Stimulated activated CD4-positive, alpha-beta T cell treated with anti-CD3 and anti-CD28 coated beads, TNF-alpha, amount 100 ng/mL, for 4 hours (primary cell): ENCODE measurements around the gene SHC3.

Experiments
- DNase-seq, 3 experiments: peaks; one replicate each; pipeline ENCODE4 v3.0.0-alpha.2; 2020; ENCODE audit warnings: low read depth in 3 of 3

SHC3 gene

DNA sequence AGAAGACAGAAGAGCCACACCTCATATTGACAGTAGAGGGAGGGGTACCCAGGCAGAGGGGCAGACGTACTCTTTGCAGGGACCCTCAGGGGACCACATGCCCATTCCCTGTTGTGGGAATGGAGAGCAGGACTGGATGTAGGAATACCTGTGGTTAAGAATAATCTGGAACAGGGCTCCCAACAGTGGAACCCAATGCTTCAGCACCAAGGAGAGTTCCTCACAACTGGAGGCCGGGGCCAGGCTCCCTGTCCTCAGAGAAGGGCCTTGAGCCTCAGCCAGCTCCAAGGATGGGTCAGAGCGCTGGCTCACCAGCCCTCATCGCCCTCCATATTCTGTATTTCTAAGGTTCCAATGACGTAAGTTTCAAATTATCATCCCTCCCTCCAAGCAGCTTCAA, 7.4 kb upstream of the SHC3 start:
- no peak for DNase-seq

DNA sequence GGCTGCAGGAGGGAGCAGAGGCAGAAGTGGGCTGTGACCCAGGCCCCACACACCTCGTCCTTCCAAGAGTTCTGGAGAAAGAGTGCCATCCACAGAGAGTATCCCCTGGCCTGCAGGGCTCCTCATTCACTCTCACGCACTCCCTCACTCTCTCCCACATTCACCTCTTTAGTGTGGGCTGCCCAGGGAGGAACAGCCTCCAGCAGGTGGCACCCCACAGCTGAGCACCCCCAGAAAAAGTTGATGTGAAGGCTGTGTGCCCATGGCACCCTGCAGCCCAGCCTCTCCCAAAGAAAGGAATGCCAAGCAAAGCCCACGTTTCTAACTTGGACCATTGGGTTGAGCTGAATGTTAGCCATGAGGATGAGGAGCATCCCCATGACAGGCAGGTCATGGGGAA, 4.5 kb upstream of the SHC3 start:
- no peak for DNase-seq

DNA sequence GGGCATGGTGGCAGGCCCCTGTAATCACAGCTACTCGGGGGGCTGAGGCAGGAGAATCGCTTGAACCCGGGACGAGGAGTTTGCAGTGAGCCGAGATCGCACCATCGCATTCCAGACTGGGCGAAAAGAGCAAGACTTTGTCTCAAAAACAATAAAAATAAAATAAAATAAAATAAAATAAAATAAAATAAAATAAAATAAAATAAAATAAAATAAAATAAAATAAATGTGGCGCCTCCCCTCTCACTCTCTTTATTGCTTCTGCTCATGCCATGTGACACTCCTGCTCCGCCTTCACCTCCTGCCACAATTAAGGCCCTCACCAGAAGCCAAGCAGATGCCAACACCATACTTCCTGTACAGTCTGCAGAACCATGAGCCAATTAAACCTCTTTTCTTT, 3.8 kb upstream of the SHC3 start:
- no peak for DNase-seq

DNA sequence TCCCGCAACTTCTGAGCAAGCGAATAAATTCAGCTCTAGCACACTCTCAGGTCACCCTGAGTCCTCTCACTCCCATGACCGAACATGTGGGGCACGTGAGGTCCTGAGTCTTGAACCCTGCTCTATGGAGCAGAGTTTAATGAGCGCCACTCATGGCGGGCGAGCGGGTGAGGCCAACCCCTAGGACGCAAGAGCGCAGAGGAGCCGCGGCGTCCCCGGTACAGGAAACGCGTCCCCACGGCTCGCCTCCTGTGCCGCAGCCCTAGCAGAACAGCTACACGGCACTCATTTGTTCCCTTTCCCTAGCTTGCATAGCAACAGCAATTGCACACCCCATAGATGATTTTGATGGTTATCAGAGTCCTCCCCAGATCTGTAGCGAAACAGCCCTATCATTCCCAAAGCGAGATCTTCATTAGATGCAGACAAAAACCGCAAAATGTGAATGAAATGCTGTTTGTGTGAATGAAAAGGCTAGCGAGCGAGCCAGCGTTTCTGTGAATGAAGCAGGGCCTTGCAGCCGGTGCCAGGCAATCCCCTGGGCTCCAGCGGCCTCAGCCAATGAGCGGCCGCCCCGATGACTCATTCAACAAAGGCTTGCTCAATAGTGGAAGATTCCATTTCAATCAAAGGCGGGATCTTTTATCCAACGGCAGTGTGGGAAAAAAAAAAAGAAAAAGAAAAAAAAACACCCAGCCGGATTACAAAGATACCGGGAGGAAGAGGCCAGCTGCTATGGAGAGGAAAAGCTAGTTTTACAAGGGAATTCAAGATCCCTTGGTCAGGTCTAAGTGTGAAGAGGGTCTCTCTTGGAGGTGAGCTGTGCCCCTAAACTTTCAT, 1.5 kb upstream of the SHC3 start:
- DNase-seq, result peak in 1 of 3 experiments; percentile 9

DNA sequence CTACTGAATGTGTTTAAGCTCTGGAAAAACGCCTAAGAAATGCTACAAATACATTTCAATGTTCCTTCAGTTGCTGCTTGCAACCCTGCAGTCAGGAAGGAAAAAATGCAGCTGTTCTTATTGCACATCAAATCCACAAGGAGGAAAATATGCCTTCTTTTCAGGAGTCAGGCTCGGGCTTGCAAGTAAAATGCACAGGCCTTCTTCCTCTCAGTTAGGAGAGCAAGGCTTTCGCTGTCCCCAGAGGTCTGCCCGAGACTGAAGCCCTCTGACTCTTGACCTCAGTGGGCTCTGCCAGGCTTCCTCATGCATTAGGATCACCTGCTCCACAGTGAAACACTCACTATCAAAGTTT, 899 bp upstream of the SHC3 start:
- DNase-seq, result no peak

DNA sequence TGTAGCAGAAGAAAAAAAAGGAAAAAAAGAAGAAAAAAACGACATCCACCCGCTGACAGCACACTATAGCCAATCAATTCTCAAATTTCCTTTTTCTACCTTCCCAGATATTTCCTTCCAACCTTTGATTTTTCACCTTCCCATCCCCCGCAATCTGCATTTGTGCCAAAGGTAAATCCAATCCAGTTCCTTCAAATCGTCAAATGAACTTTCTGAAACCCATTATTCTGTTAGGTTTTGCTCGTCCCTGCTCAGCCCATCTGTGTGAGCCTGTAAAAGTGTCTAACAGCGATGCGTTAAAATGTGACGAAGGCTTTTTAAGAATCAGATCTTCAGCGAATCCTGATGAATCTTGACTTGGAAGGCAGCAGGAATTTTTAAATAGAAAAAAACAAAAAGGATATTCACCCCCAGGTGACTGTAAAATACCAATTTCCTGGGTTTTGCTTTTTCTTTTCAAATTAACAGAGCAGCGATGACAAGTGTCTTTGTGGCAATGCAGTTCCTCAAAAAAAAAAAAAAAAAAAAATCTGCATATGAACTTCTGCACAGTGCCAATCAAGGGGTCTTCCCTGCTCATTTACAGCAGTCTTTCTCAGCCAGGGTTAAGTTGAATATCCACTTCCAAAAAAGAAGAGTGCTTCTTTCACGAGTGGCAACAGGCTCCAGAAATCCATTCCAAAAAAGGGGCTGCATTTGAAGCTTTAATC, 367 bp upstream of the SHC3 start:
- no peak for DNase-seq

DNA sequence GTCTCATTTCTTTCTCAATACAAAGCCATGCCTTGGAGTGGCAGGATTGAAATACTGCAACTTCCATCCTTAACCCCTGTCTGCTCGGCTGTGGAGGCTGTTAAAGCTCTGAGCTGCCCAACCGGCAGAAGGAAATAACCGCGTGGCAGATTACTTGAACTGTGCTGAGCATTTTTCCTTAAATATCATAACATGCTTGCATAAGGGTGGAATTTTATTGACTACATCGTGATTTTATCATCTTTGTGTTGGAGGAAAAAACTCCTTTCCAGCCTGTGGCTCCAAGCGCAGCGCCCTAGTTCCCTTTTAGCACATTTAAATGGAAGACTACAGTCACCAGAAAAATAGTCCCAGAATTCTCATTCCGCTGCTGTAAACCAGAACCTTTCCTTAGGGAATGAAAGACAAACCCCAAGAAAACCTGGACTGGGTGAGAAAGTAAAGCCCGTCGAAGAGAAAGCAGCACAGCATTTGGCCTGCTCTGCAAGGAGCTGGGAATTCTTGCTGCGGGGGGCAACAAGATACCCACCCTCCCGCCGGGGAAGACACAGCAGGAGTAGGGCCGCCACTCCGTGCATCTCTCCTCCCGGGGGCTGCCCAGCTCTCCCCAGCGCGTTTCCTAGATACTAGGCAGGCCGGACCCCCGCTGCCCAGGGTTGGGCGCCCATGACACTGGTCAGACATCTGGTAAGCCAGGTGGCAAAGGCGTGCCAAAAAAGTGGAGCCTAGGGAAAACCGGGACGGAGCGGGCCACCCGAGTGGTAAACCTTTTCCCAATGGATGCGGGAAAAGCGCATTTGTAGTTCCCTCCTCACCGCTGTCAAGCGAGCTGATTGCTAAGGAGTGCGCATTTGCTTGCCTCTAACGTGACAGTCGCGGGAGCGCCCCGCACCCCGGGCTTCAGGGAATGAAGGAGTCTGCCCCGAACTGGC, 1.3 kb downstream of the SHC3 start:
- no peak for DNase-seq

DNA sequence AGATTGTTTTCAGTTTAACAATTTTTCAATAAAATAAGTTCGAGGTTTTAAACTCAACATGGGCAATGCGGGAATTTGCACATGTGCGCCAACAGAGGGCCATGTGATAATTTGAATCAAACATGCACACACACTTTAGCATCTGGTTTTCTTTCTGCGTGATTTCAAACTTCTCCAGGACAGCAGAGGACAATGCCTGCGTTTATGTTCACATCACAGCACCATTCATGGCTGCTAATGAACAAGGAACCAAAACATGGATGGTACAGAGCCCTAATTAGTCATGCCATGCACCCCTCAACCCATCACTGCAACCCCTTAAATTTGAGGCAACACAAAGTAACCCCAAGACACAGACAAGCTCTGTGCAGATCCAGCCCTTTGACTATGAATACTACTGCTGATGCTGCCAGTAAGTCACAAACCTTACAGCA, 2.8 kb downstream of the SHC3 start:
- DNase-seq, result no peak

DNA sequence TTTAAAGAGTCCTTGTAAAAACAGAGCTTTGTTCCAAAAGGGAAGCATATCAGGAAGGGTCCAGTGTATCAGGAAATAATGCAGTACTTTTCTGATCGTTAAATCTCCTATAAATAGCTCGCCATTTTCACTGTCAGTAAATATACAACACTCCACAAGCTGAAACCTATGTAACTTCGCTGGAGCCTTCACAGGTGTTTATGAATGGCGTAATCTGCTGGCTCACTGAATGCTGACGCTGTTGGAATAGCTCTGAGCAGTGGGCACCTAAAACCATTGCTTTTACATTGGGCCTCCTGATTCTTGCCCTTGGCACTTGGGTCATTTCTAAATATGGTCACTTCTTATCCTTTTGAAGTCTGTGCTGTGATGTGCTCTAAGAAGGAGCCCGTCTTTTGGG, 4.3 kb downstream of the SHC3 start:
- no peak for DNase-seq

DNA sequence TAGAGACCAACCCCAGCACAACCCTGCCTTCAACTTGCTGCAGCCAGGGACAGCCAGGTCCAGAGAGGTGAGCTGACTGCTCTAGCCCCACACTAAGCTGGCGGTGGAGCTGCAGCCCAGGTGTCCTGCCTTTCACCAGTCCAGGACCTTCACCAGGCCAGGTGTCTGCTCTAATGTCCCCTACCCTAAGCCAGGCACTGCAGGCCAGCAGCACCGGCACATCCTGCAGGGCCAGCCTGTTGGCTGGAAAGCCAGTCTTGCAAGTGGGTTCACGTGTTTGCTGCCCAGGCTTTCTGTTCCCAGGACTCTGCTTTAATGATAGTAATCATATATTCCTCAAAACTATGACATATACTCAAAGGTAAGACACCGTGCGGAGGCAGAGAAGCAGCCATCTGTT, 5.5 kb downstream of the SHC3 start:
- DNase-seq, result no peak

DNA sequence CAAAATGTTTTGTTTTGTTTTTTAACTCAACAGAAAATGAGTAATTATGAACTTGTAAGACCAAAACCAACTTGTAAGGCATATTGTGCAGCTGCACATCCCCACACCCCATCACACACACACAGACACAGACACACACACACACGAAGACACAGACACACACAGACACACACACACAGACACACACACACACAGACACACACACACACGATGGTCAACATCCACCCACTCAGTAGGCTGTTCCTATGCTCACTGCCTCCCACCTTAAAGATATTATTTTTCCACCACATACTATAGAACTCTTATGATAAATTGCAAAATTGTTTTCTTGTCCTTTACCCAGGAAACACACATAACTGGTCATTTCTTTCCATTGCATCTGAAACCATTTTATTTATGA, 6.2 kb downstream of the SHC3 start:
- no peak for DNase-seq

DNA sequence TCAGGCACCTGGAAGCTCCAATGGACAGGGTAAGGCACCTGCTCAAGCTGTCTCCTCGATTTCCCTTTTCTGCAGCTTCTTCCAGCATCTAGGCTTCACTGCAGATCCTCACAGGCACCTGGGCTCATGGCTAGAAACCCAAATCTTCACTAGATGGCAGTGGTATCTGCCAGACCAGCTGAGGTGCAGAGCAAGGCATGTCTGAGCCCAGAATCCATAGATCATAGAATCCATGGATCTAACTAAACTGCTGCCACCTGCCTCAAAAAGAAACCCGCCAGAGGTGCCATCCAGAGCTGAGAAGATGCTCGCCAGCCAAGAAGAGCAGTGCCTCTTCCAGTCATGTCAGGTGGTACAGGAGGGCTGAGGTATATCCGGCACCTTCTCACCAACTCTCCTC, 6.9 kb downstream of the SHC3 start:
- no peak for DNase-seq

DNA sequence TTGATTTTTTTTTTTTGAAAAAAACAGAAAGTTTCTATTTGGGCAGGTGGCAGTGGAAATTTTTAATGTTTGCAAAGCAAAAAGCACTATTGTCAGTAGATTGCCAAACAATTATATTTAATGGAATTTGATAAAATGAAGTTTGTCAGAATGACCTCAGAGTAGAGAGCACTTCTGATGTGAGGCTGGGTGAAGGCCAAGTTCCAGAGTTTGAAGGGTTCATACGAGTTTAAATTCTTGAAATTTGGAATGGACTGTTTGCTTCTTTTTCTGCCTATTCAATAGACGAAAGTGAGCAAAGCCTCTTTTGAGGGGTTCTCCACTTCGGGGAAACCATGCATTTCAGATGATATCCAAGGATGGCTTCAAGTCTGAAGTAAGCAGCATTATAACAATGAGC, 7.4 kb downstream of the SHC3 start:
- DNase-seq, result no peak

DNA sequence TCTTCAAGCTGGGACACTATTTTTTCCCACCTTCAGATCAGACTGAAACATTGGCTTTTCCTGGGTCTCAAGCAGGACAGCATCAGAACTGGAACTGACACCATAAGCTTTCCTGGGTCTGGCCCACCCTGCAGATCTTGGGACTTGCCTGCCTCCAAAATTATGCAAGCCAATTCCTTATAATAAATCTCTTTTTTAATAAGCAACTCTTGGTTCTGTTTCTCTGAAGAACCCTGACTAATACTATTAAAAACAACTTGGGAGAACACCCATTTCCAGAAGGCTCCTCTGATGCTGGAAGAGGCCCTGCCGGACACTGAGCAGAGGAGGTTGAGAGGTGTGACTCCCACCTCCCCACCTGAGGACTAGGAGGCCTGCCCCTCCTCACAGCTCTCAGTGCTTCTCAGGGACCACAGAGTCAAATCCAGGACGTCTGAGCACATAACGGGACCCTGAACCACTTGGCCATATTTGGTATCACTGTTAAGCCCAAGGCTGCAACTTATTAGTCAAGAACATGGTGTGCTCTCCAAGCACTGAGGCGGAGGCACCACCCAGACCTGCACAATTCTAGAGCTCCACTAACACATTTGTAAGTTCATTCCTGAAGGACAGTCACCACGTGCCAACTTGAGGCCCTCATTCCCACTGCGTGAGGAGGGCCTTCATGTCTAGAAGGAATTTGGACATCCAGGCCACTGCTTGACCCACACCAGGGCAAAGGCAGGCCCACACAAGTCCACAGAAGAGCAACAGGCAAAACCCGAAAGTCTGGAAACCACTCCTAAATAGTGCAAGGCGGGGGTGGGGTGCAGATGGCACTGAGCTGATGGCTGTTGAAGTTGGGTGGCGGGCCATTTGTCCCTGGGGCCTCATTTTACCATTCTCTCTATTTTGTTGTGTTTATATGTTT, 9.5 kb downstream of the SHC3 start:
- no peak for DNase-seq

DNA sequence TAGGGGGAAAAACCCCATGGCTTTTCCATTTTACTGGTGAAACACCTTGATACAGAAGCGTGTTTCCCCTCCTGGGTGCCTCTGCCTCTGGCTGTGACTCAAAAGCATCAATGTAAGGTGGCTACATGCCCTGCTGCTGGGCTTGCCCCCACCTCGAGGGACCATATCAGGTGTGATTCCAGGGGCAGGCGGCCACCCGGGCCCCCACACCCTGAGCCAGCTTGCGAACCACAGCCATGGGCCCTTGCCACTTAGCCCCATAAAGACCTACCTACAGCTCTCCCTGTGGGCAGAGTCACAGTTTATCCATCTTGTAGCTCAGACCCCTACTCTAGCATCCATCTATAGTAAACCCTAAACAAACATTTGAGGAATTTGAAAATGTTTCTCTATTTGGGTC, 10.8 kb downstream of the SHC3 start:
- no peak for DNase-seq

DNA sequence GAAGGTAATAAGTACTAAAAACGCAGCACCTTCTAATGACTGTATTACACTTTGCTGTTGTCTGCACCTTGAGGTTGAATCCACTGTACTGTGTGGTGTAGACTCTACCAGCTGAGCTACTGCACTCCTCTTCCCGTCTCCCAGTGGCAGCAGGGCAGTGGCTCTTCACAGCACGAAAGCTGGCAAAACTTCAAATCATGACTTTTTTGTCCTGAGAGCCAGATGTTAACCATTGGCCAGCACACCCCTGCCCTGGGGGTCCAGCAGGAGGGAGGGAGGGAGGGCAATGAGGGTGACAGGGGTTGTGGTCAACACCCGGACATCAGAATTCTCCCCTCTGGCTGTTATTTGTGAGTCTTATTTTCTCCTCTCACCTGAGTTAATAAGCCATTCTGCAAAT, 11.8 kb downstream of the SHC3 start:
- DNase-seq, result no peak

DNA sequence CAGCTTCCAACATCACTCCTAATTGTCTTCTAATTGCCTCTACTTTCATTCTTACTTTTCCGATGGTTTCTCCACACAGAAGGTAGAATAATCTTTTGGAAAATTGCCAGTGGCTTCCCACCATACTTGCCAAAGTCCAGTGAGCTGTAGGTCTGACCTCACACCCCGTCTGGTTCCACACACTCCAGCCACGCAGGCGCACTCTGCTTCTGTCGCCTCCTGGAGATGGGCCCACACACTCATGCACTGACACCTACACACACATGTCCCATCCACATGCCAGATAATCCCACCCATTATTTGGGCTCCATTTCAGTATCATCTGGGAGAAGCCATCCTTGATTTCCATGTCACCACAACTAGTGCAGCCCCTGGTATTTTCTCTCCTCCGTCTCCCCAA, 12.7 kb downstream of the SHC3 start:
- no peak for DNase-seq

DNA sequence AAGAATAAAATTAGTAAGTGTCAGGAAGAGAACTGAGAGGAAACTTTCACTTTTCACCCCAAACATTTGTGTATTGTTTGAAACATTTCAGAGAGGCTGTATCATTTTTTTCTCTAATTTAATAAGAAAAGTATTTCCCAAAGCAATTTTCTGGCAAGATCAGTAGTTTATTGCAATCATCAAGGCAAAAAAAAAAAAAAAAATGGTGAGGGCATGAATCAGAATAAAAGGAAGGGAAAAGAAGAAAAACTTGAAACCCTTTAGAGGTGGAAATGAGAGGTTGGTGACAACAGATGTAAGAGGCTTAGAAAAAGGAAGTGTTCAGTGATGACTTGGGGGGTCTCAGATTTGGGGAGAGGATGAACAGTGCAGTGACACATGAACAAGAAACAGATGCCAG, 13.3 kb downstream of the SHC3 start:
- no peak for DNase-seq

DNA sequence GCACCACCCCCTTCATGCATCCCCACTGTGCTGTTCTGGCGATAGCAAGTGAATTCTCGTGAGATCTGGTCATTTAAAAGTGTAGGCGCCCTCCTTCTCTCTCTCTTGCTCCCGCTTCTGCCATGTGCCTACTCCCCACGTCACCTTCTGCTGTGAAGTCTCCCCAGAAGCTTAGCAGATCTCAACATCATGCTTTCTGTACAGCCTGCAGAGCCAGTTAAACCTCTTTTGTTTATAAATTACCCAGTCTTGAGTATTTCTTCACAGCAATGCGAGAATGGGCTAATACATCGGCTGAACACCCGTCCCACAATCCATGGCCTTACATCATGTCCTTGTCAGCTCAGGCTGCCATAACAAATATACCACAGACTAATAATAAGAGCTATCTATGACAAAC, 17.4 kb downstream of the SHC3 start:
- no peak for DNase-seq

DNA sequence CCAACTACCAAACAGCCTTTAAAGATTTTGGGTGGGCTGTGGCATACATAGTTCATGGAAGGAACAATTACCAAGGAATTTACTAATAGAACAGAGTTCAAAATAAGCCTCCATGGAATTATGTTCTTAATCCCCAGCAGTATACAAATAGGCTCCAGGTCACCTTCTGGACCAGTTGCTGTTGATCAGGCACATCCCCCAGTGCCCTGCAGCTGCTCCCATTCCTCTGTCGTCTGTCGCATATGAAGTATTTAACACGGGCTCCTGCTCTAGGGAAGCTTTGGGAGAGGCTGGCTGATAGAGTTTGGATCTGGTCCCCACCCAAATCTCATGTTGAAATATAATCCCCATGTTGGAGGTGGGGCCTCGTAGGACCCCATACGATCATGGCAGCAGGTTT, 17.8 kb downstream of the SHC3 start:
- no peak for DNase-seq

DNA sequence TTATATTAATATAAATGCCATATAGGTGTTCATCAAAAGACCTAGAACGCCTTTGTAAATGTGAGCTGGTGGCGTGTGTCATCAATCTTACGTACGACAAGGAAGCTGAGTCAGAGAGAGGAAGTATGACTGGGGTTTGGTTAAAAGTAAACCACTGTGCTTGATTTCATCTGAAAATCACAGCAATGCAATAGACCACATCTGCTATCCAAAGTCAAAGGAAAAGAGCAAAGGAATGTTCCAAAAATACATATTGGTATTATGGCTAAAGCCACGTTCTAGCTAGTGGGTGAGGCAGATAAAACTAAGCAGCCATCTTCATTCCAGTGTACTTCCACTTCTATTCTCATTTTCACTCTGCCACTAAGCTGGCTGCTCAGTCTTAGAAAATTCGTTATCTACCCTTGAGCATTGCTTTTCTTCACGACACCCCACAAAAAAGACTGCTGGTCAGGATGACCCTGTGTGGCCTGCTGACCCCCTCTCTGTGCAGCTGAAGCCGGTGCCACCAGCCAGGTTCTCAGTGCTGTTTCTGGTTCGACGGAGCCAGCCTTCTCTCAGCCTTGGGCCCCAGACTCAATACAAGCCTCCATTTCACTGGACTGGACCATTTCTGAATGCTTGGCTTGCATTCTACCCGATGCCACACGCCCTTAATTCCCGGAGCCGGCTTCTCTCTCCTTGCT, 23.8 kb downstream of the SHC3 start:
- DNase-seq, result no peak
